Hindlimb muscle (tissue), 1 donor: ENCODE measurements around the gene UBR4. TPM values are rescaled to one million over a fixed set of nuclear protein-coding genes. Genes with fewer than 3 reads are reported as not detected.

Source experiments
- DNase-seq: peaks from one replicate; pipeline ENCODE4 v3.0.0-alpha.2; 2013
- polyA plus RNA-seq: library from polyadenylated mRNA; unstranded; fragments of 120-200 nt; gene quantifications from one replicate; pipeline ENCODE4 v1.2.1, GENCODE V29; 2013; ENCODE audit not compliant: insufficient read length

The UBR4 gene
- polyA plus RNA-seq, 1 donor = 98.1 TPM

DNA sequence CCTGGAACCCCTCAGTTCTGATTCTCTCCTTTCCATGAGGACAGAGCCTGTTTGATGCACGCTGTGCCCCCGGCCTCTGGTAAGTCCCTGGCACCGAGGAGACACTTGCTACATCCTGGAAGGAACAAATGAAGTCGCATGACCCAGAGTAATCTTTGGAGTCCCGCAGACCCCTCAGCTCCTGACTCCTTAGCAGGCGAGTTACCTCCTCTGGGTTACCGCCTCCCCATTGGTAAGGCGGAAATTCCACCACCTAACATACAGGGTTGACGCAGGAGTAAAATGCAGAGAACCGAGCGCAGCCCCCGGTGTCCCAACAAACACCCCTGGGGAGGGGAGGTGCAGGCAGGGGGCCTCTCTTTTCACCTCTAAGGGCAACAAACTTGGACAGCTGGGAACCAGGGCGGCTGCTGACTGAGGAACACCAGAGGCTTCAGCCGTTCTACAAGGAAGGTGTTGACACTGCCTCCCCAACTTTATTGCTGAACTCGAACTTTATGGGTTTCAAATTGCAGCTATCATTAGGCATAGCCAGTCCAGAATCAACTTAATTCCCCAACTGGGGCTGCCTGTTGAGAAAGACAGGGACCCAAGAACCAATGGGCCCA is 138.3 kb downstream of the UBR4 start:
- DNase-seq = no peak

DNA sequence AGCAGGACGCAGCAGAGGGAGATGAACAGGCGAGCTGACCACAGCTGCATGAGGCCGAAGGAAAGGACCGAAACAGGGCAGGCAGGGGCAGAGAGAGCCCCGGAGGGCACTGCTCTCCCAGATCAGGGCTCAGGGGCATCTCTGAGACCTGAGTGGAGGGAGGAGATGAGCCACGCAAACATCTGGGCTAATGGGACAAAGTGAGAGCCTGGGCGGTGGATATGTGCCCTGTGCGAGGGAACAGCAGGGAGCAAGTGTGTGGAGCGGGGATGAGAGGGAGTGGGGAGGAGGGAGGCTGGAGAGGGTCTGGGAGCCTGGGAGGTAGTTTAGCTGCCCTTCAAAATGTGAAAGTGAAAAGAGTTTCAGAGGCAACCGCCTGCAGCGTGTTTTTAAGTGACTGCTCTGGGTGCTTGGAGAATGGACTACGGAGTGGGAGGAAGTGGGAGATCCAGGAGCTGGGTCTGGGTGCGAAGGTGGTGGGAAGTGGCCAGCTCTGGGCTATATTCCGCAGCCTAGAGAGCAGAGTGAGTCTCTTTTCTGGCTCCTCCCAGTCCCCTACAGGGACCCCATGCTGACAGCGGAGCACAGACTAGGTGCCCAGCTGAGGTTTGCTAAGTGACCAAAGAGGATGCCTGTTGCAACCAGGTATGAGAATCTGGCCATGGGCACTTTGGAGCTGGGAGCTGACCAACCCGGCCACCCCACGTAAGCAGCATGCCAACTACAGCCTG is 139.0 kb downstream of the UBR4 start:
- no peak for DNase-seq

DNA sequence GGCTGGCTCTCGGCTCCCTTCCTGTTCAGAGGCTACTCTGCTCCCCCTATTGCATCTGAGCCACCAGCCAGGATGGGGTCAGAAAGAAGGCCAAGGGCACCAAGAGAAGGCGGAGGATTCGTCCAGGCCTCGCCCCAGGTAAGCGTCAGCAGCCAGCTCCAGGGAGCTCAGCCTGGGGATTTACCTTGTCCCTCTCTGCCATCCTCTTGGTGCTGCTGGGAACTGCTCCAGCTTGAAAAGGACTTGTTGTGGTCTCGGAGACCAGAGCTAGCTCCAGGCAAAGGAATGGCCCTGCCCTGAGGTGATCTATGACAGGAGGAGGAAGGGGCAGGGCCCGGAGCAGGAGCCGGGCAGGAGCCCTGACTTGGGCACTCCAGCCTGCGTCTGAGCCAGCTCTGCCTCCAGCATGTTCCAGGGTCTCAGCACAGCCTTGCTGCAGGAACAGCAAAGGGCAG is 139.8 kb downstream of the UBR4 start:
- DNase-seq = no peak

DNA sequence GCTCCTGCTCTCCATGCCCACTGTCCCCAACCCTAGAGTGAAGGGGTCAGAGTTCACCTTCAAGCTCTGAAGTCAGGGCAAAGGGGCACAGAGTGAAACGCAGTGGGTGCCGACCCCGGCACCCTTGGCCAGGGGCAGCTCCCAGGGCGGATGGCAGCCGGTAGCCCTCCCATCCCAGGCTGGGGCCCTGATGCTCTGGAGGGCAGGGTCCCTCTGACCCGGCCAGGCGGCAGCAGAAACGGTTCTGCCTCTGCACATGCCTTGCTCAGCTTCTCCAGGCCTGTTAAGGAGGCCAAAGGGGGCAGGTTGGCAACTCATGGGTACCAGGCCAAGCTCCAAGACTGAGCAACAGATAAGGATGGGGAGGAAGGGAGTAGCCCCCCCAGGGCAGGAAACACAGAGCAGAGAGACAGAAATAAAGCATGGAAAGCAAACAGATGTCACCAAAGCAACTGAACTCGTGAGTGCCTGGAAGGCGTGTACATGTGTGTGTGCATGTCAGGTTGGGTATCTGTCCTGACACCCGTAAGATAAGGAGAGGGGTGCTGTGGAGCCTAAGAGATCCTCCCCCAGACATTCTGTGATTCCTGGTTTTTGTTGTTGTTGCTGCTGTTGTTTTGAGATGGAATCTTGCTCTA is 141.3 kb downstream of the UBR4 start:
- DNase-seq = no peak

DNA sequence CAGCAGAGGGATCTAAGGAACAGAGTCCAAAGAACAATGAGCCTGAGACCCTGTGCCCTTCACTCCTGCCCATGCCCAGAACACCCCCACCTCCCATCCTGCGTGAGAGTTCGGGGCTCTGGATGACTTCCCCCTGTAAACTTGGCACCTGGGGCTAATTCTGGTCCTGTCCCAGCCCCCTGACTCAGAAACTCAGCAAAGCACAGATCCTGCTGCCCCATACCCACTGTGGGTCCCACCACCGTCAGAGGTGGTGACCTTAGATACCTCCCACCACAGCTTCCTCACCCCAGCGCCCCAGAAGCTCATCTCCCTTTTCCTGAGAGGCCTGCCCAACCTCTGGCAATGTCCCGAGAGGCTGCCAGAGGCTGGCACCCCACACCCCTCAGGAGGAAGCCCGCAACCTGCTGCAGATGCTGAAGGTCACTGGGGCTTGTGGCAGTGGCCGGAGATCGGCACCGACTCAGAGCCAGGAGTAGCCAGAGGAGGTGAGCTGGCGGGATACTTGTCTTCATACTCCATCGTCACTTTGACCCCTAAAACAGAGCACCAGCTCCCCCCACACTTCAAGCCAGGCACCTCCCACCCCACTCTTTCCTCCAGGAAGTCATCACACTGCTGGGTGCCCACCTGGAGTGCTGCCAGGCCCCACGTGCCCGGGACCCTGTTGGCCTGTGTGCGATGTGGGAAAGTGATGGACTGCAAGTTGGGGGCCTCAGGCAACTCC is 142.0 kb downstream of the UBR4 start:
- DNase-seq = no peak

DNA sequence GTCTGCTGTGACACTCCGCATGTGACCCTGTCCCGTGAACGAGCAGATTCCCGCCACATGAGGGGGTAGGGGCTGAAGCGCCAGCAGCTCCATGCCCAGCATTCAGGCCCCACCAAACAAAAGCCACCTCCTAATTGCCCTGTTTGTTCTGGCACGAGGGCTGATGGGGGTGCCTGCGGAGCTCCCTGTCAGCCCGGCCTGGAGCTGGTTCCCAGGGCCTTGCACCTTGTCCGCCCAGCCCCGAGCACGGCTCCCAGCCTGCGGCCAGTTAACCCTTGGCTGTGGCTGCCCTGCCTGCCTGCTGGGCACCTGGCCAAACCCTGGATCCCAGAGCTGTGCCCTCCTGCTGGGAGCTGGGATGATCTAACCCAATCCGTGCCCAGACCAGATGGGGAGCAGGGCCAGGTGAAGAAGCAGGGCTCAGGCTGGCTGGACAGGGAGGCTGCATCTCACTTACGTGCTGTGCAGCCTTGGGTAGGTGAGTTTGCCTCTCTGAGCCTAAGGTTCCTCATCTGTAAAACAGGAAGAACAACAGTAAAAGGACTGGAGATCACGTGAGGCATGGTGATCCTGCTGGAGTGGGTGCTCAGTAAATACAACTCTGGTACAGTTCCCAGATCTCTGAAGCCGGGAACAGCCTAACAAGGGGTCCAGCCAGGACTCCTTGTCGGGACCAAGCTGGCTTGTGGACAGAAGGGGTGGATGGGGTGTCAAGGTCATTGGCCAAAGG is 142.7 kb downstream of the UBR4 start:
- no peak for DNase-seq

DNA sequence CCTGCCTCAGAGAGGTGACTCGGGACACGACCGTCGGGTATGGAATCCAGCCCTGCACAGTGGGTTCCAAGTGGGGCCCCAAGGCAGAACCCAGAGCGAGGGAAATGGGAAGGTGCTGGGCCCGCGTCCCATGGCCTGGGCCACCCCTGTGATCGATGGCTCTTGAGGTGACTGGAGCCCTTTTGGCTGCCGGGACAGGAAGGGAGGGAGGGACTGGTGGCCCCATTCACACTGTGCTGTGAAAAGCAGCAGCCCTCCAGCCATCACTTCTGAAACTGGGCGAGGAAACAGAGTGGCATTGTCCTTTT is 143.2 kb downstream of the UBR4 start:
- no peak for DNase-seq

DNA sequence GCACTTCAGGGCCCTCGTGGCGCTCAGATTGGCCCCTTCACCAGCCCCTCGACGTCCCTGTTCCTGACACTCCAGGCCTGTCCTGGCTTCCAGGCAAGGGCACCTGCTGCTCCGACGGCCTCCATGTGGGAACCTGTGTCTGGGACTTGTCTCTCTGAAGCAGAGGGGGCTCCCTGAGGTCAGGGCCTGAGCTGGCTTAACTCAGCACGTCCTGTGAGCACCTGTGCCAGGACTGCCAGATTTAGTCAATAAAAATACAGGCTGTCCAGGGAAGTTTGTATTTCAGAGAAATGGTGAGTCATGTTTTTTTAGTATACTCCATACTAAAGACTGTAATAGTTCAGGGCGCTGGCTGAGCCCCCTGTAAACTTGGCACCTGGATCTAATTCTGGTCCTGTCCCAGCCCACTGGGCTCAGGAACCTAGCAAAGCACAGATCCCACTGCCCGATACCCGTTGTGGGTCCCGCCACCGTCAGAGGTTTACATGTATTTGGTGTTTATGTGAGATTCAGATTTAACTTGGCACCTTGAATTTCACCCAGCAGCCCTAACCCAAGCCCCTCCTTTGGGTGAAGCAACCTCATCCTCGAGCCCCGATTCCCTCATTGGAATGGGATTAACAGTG is 143.7 kb downstream of the UBR4 start:
- no peak for DNase-seq

DNA sequence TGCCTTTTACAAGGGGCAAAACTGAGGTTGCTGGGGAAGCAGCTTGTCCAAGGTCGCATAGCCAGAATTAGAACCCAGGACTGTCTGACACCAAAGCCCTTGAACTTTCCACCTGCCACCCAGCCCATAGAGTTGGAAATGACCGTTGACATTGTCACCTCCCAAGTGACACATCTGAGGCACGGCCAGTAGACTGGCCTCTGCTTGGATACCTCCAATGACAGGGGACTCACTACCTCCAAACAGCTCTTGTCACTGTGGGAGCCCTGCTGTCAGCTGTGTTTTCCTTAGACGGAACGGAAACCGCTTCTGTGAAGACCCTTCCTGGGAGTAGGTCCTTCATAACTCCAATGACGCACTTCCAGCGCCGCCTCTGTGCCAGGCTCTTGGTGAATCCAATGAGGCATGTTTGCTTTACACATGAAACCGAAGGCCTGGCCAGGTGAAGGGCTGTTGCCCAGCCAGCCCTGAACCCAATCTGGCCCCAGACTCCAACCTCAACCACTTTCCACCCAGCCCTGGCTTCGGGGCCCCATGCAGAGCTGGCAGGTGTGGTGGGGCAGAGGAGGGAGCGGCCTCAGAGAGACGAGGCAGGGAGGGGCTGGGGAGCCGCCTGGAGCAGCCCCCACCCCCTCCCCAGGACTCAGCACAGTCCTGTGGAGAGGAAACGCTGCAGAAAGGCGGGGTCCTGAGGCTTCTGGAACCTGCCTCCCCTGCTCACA is 144.4 kb downstream of the UBR4 start:
- DNase-seq = no peak

DNA sequence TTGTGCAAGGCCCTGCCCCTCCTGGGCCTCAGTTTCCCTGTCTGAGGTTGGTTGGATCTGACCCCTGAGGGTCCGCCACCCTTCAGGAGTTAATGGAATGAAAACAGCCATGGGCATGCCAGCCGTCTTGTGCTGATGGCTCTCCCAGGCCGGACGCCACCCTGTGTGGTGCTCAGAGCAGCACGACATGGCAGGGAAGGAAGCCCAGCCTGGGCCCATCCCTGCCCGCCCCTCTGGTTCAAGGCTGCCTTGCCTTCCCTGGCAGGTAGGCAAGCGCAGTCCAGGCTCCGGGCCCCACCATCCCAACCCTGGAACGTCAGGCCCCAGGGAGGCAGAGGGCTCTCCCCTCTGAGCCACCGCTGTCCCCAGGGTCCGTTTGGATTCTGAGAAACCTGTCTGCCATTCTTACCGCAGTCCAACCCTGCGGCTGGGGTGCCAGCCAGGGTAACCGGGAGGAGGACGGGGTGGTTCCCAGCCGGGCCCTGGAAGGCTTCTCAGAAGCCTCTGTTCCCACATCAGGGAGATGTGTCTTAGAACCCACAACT is 145.1 kb downstream of the UBR4 start:
- DNase-seq = no peak

DNA sequence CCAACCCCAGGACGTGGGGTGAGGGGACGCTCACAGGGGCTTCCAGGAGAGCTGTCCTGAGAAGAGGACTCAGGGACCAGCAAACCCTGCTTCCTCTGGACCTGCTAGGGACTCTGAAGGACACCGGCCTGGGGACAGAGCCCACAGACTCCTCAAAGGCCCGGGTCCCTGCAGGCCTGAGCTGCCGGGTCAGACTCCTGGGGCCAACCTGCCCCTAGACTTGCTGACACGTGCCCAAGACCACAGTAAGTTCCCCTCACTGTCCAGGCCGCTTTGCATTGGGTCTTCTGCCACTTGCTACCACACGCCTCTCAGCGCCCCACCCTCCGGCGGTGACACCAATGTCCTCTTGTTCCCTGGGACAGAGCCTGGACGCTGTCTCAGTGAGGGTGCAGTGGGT is 146.9 kb downstream of the UBR4 start:
- DNase-seq = no peak

DNA sequence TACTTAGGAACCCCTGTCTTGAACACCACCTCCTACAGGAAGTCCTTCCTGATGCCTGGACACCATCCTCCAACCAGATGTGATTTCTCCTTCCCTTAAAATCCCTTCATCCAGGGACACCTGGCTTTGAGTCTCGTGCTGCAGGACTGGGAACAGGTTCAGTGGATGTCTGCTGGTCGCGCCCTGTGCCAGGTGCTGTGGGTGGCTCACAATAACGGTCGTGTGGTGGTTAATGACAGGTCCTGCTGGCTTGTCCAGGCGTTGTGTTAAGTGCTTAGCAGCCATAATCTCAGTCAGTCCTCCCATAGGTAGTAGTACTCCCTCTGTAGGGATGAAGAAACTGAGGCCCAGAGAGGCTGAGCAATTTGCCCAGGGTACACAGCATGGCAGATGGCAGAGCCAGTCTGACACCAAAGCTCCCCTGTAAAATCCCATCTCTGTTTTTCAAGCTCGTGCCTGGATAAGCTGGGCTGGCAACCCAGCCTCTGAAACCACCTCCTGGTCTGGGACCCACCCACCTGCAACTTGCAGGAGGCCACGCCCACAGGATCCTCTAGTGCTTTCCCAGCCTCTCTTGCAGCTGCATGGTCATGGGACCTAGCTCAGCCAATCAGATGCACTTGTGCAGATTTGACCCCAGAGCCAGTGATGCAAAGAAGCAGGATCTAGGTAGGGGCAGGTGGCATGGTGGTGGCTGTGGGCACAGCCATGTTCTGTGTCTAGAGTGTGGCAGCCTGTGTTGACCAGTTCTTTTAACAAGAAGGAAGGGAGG is 147.6 kb downstream of the UBR4 start:
- DNase-seq = no peak

DNA sequence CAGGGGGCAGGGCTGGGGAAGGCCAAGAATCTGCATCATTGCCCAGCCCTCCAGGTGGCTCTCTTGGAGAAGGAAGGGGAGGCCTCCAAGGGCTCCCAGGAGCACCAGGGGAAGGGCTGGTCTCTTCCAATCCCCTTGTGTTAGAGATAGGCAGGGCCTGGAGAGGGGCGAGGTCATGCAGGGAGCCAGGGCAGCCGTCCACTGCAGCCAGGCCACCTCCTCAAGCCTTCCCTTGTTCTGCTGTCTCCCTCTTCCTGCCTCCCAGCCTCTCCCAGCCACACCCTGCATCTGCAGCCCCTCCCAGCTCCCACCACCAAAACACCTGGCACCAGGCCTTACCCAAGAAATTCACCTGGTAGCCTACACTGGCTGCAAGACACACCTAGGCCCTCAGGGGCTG is 148.3 kb downstream of the UBR4 start:
- no peak for DNase-seq

DNA sequence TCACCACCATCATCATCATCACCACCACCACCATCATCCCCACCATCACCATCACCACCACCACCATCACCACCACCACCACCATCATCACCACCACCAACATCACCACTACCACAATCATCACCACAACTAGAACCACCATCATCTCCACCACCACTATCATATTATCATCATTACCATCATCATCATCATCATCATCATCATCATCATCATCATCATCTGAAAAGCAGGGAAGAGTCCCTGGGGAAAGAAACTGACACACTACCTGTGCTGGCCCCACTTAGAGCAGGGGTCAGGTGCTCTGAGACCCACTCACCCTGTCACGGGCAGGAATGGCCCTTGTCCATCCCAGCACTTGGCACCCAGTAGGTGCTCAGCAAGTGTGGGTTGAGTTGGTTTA is 148.7 kb downstream of the UBR4 start:
- DNase-seq = no peak

DNA sequence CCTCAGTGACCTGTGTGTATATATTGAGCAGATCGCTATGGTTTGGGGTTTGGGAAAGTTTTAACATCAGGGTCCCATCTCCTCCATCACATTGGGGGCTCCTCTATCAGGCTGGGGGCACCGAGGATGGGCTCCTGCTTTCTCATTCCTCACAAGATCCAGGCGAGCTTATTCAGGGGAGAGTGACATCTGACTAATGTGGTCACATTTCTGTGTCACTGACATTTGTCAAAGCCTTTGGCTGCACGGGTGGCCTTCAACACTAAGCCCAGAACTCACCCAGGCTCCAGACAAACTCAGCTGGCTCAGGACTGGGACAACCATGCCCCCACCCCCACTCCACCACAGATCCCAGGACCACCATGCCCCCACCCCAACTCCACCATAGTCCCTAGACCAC is 150.3 kb downstream of the UBR4 start:
- DNase-seq = no peak

DNA sequence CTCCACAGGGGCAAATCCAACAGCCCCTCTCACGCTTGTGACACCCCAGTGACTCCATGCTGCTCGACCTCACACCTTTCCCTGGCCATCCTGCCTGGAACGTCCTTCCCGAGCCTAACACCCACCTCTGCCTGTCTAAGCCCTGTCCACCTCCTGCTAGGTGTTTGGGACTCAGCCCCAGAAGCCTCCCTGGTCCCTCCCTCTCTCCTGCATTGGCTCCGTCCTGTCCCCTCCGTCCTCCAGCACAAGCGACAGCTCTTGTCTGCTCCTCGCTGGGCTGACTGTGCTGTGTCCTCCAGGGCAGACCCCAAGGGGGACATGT is 151.6 kb downstream of the UBR4 start:
- DNase-seq = no peak

DNA sequence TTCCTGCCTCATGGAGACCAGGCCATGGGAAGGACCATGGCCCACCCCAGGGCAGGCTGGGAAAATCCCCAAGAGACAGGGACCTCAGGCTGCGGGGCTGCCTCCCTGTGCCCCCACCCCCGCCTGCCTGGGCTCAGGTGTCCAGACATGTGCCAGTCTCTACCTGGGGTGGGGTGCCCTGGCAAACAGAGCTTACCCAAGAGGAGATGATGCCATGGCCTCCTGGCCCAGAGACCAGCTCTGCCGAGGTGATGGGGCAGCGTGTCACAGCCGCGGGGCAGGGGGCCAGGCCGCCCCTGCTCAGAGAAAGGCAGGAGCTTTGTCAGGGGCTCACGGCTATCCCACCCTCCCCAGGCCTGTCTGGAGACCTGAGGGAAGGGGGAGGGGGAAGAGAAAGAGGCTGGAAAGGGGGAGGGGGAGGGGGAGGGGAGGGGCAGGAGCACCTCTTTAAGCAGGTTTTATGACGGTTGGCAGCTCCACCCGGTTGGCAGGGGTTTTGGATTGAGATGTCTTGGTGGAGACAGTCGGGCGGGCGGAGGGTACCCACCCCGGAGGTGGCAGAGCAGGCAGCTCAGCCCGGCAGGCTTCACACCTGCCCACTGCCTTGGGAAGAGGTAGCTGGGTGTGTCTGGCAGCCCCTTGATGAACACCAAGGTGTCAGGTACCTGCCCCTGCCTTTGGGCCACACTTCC is 152.1 kb downstream of the UBR4 start:
- no peak for DNase-seq

DNA sequence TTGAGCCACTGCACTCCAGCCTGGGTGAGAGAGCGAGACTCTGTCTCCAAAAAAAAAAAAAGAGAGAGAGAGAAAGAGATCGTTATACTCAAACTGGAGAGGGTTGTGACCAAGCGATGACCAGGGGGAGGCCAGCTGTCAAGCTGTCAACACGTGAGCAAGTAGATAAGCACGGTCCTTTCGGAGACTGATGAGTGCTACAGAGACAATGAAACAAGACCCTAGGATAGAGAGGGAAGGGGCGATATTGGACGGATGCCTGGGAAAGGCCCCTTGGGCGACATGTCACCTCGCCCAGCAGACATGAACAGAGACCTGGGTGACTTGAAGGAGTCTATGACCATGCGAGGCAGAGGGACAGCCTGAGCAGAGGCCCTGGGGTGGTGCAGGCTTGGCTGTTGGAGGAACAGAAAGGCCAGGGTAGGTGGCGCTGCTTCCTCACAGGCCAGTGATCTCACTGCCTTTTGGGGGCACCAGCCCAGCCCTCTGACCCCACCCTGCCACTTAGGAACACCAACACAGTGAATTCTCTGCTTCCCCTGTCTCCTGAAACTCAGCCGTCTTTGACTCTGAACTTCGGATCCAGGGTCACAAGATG is 152.8 kb downstream of the UBR4 start:
- DNase-seq = no peak

DNA sequence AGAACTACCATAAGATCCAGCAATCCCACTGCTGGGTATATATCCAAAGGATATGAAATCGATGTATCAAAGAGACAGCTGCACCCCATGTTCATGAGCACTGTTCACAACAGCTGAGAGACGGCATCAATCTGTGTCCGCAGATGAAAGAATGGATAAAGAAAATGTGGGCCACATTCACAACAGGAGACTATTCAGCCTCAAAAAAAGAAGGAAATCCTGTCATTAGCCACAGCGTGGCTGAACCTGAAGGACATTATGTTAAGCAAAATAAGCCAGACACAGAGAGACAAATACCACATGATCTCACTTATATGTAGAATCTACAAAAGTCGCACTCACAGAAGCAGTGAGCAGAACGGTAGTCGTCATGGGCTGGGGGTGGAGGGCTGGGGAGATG is 154.4 kb downstream of the UBR4 start:
- DNase-seq = no peak

DNA sequence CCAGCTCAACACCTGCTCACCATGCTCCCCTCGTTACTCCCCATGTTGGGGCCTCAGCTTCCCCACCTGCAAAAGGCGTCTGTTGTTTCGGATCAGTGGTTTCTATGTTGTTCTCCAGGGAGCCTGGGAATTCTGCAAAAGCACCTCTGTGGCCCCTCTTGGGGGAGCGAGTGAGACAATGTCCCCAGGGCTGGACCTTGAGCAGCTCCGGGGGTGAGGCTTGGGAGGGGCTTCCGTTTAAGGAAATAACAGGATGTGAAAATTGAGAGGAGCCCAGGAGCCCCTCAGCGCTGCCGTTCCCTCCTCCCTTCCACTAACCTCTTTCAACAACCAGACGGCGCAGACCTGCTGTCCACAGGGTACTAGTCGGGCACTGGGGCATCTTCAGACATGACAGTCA is 155.1 kb downstream of the UBR4 start:
- DNase-seq = no peak
